Sigmoid colon (tissue), 7 donors: ENCODE data around the gene RTL10. TPM values are rescaled to one million over a fixed set of nuclear protein-coding genes. Genes with fewer than 3 reads are reported as not detected.

Experiments
- DNase-seq: peaks from one replicate; pipeline ENCODE4 v3.0.0-alpha.2; 2019
- H3K27ac ChIP-seq, 4 donors: fragments of 200-600 bp; sonication (generic); one replicate each; pipeline ENCODE4 v1.5.1; 2016 to 2019; ENCODE audit warnings: mild to moderate bottlenecking in 1 of 4
- H3K27me3 ChIP-seq, 3 donors: fragments of 200-600 bp; sonication (generic); one replicate each; pipeline ENCODE4 v1.5.1; 2019; ENCODE audit warnings: mild to moderate bottlenecking in 1 of 3
- H3K36me3 ChIP-seq, 4 donors: fragments of 200-600 bp; sonication (generic); one replicate each; pipeline ENCODE4 v1.5.1; 2016 to 2019
- H3K4me1 ChIP-seq, 4 donors: fragments of 200-600 bp; sonication (generic); one replicate each; pipeline ENCODE4 v1.5.1; 2017 to 2019
- H3K4me3 ChIP-seq, 4 donors: fragments of 200-600 bp; sonication (generic); one replicate each; pipeline ENCODE4 v1.5.1; 2017 to 2019; ENCODE audit warnings: mild to moderate bottlenecking in 2 of 4, moderate library complexity in 1 of 4
- H3K9me3 ChIP-seq, 4 donors: fragments of 200-600 bp in 3 of 4; sonication (generic) in 3 of 4; one replicate each; pipeline versions ENCODE4 v1.5.1 to v1.6.1; 2013 to 2019
- EP300 ChIP-seq, 4 donors: sonication (generic); formaldehyde crosslinking; IDR thresholded peaks; one replicate each; pipeline ENCODE4 v1.6.1; 2017; ENCODE audit warnings: antibody characterized with exemption in 4 of 4
- POLR2A ChIP-seq, 2 donors: fragments of 450-650 bp; IDR thresholded peaks; one replicate each; pipeline ENCODE4 v1.6.1; 2016; ENCODE audit warnings: antibody characterized with exemption in 2 of 2, mild to moderate bottlenecking in 2 of 2, moderate library complexity in 2 of 2
- POLR2AphosphoS5 ChIP-seq, 4 donors: sonication (generic); formaldehyde crosslinking; IDR thresholded peaks; one replicate each; pipeline ENCODE4 v1.6.1; 2017; ENCODE audit warnings: antibody characterized with exemption in 4 of 4
- WGBS, 2 donors: extraction: QIAGEN DNeasy Blood & Tissue Kit; methylation state at CpG; one replicate each; pipeline ENCODE4 v1.1.7; 2013; 5-methylcytosine and 5-hydroxymethylcytosine counted together
- intact Hi-C: fragments of 100-400 bp; cut with DNase I; formaldehyde crosslinking; loops from one replicate; pipeline ENCODE4 v1.15.1; 2023
- polyA plus RNA-seq, 3 donors: library from polyadenylated mRNA; stranded (reverse); fragments of 200-250 nt; gene quantifications; one replicate each; pipeline ENCODE4 v1.2.3, GENCODE V29; 2013
- total RNA-seq, 4 donors: library from RNA; depleted of rRNA; stranded (reverse); fragments of >200 nt; gene quantifications; one replicate each; pipeline ENCODE4 v1.1.0, GENCODE V29; 2016
- TF ChIP-seq, protein P1 (sequence below), 4 experiments: fragments of 450-650 bp in 3 of 4; fragments of 200-600 bp in 1 of 4; IDR thresholded peaks; one replicate each; pipeline ENCODE4 v1.5.1; 2016 to 2019; ENCODE audit warnings: antibody characterized with exemption in 4 of 4, mild to moderate bottlenecking in 3 of 4, moderate library complexity in 2 of 4
- donor health status: healthy with polysubstance abuse.
- donor health status: Bipolar disorder and iron deficiency.
- donor health status: healthy.

Gene RTL10
- total and polyA plus RNA-seq, 7 donors, result 1.8 to 15.0 (median 7.8) TPM

DNA sequence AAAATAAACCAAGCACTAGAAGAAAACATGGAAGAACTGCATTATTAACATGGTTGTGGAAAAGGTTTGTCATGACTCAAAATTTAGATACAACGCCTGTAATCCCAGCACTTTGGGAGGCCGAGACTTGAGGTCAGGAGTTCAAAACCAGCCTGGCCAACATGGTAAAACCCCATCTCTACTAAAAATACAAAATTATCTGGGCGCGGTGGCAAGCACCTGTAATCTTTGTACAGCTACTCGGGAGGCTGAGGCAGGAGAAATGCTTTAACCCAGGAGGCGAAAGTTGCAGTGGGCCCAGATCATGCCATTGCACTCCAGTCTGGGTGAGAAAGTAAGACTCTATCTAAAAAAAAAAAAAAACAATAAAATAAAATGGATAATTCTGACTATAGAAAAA, 23.7 kb downstream of the RTL10 start:
- no peaks in the 10 kb centered on the region for H3K36me3 ChIP-seq
- H3K4me1 ChIP-seq, result no peaks in the 10 kb centered on the region
- DNase-seq, result no peak
- intact Hi-C loops, result no loop called here
- H3K27ac ChIP-seq, result no peak overlapping the region
- H3K9me3 ChIP-seq, result no peaks in the 10 kb centered on the region
- H3K27me3 ChIP-seq, result no peaks in the 10 kb centered on the region
- TF ChIP-seq EP300 (IDR thresholded peaks at IDR 0.05) (no peak), POLR2AphosphoS5 (IDR thresholded peaks at IDR 0.05) (no peak), POLR2A (IDR thresholded peaks at IDR 0.05) (no peak)
- TF ChIP-seq, protein P1, sequence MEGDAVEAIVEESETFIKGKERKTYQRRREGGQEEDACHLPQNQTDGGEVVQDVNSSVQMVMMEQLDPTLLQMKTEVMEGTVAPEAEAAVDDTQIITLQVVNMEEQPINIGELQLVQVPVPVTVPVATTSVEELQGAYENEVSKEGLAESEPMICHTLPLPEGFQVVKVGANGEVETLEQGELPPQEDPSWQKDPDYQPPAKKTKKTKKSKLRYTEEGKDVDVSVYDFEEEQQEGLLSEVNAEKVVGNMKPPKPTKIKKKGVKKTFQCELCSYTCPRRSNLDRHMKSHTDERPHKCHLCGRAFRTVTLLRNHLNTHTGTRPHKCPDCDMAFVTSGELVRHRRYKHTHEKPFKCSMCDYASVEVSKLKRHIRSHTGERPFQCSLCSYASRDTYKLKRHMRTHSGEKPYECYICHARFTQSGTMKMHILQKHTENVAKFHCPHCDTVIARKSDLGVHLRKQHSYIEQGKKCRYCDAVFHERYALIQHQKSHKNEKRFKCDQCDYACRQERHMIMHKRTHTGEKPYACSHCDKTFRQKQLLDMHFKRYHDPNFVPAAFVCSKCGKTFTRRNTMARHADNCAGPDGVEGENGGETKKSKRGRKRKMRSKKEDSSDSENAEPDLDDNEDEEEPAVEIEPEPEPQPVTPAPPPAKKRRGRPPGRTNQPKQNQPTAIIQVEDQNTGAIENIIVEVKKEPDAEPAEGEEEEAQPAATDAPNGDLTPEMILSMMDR (IDR thresholded peaks at IDR 0.05), result no peak
- no peak overlapping the region for H3K4me3 ChIP-seq
- WGBS, 2 donors, result 94 to 97% methylated on average over 6 of the region's 6 CpGs

DNA sequence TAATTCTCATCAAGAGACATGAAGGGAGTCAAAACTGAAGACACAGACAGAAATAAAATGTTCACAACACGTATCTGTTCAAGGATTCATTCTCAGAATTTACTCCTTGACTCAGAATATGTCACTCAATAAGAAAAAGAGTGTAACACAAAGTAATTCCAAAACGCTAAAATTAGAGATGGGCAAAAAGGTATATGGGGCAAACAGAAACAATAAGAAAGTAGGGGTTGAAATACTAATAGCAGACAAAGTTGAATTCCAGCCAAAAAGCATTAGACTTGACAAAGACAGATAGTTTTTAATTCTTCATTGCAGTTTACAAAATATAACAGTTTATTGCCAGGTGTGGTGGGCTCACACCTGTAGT, 26.7 kb downstream of the RTL10 start:
- 86 to 88% methylated on average over 2 of the region's 2 CpGs for WGBS, 2 donors
- no peak for TF ChIP-seq POLR2AphosphoS5 (IDR thresholded peaks at IDR 0.05)
- TF ChIP-seq, protein P1 (IDR thresholded peaks at IDR 0.05), result no peak
- TF ChIP-seq POLR2A (IDR thresholded peaks at IDR 0.05), result no peak
- no peak for TF ChIP-seq EP300 (IDR thresholded peaks at IDR 0.05)
- DNase-seq, result no peak
- H3K36me3 ChIP-seq, result no peaks in the 10 kb centered on the region
- H3K4me3 ChIP-seq, result no peak overlapping the region
- no peak overlapping the region for H3K27ac ChIP-seq
- no peaks in the 10 kb centered on the region for H3K9me3 ChIP-seq
- intact Hi-C loops, result no loop called here
- no peaks in the 10 kb centered on the region for H3K4me1 ChIP-seq
- H3K27me3 ChIP-seq, result no peaks in the 10 kb centered on the region

GRCh38 chr22:19827341-19828034, 27.2 kb downstream of the RTL10 start:
- Histone ChIP-seq H3K27me3 (no peaks in the 10 kb centered on the region), H3K27ac (no peak overlapping the region), H3K9me3 (no peaks in the 10 kb centered on the region), H3K36me3 (no peaks in the 10 kb centered on the region), H3K4me1 (no peaks in the 10 kb centered on the region), H3K4me3 (no peak overlapping the region)
- TF ChIP-seq, protein P1 (IDR thresholded peaks at IDR 0.05), result no peak
- TF ChIP-seq POLR2AphosphoS5 (IDR thresholded peaks at IDR 0.05) (no peak), EP300 (IDR thresholded peaks at IDR 0.05) (no peak), POLR2A (IDR thresholded peaks at IDR 0.05) (no peak)
- DNase-seq, result peak; percentile 24
- intact Hi-C loops, result no loop called here
- WGBS, 2 donors, result 80 to 87% methylated on average over 10 of the region's 10 CpGs

GRCh38 chr22:19826619-19826950, 28.1 kb downstream of the RTL10 start:
- WGBS, 2 donors, result 51 to 93% methylated on average over 2 of the region's 2 CpGs

DNA sequence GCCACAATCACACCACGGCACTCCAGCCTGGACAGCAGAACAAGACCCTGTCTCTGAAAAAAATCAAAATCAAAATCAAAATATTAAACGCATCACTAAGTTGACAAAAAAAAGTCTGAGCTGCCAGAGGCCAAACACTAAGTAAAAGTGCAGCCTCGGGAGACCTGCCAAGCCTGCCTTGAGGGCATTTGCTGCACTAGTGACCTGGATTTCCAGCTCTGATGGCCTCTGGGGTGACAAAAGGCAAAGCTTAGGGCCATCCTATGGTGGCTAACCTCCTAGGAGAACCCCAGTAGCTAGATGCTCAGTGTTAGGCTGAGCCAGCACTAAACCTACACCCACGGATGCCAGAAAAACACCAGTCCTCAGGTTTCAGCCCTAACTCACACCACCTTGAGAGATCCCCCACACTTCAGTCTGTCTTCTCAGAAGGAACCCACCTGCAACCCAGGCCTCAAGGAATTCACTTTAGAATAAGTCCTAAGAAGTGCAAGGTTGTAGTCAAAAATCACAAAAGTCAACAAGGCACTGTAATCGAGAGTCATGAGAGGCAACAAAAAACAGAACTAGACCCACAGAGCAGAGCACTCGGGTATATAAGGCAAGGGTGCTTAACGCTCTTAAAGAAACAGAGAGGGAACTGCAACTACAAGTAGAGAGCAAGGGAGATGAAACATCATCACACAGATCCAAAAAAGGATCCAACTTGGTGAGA, 28.6 kb downstream of the RTL10 start:
- DNase-seq, result no peak
- Histone ChIP-seq H3K4me1 (no peaks in the 10 kb centered on the region), H3K9me3 (no peaks in the 10 kb centered on the region), H3K27me3 (no peaks in the 10 kb centered on the region), H3K27ac (no peak overlapping the region), H3K36me3 (no peaks in the 10 kb centered on the region), H3K4me3 (no peak overlapping the region)
- TF ChIP-seq, protein P1 (IDR thresholded peaks at IDR 0.05), result no peak
- TF ChIP-seq POLR2A (IDR thresholded peaks at IDR 0.05), result no peak
- TF ChIP-seq EP300 (IDR thresholded peaks at IDR 0.05), result no peak
- no peak for TF ChIP-seq POLR2AphosphoS5 (IDR thresholded peaks at IDR 0.05)
- intact Hi-C loops, result no loop called here
- 92 to 93% methylated on average over 7 of the region's 7 CpGs for WGBS, 2 donors

More at GRCh38 chr22:19826619-19826950, 28.1 kb downstream of the RTL10 start:
- H3K9me3 ChIP-seq, result no peaks in the 10 kb centered on the region
- H3K27me3 ChIP-seq, result no peaks in the 10 kb centered on the region
- H3K4me1 ChIP-seq, result no peaks in the 10 kb centered on the region
- H3K36me3 ChIP-seq, result no peaks in the 10 kb centered on the region
- no peak for DNase-seq
- no peak overlapping the region for H3K4me3 ChIP-seq
- TF ChIP-seq POLR2A (IDR thresholded peaks at IDR 0.05), result no peak
- intact Hi-C loops, result no loop called here
- no peak overlapping the region for H3K27ac ChIP-seq
